H9 (cell line): ENCODE results near the gene IRX2. TPM values are rescaled to one million over a fixed set of nuclear protein-coding genes. Genes with fewer than 3 reads are reported as not detected.

ENCODE experiments used
- DNase-seq: peaks from one replicate; pipeline ENCODE4 v3.0.0-alpha.2; 2017
- H2AFZ ChIP-seq: one replicate; pipeline ENCODE4 v1.6.1; 2013; ENCODE audit warnings: mild to moderate bottlenecking, low read length, control low read depth, moderate library complexity
- H2AK5ac ChIP-seq: 2 replicates; pipeline ENCODE4 v1.6.1; 2013; ENCODE audit warnings: low read length, control low read depth, mixed read lengths; ENCODE audit not compliant: insufficient read length
- H2BK120ac ChIP-seq: one replicate; pipeline ENCODE4 v1.6.1; 2013; ENCODE audit warnings: low read depth, mild to moderate bottlenecking, low read length, control low read depth, inconsistent platforms; ENCODE audit not compliant: poor library complexity, severe bottlenecking
- H2BK12ac ChIP-seq: 2 replicates; pipeline ENCODE4 v1.6.1; 2013; ENCODE audit warnings: low read length, control low read depth, mixed read lengths, low read depth; ENCODE audit not compliant: insufficient read length
- H2BK15ac ChIP-seq: 2 replicates; pipeline ENCODE4 v1.6.1; 2013; ENCODE audit warnings: low read depth, low read length, control low read depth
- H2BK20ac ChIP-seq: one replicate; pipeline ENCODE4 v1.6.1; 2013; ENCODE audit warnings: low read depth, mild to moderate bottlenecking, low read length, control low read depth, inconsistent platforms; ENCODE audit not compliant: poor library complexity, severe bottlenecking
- H2BK5ac ChIP-seq: 2 replicates; pipeline ENCODE4 v1.6.1; 2013; ENCODE audit warnings: low read length, control low read depth, mixed read lengths; ENCODE audit not compliant: insufficient read length
- H3K14ac ChIP-seq: 2 replicates; pipeline ENCODE4 v1.6.1; 2013; ENCODE audit warnings: low read length, control low read depth; ENCODE audit not compliant: insufficient read depth
- H3K18ac ChIP-seq: 2 replicates; pipeline ENCODE4 v1.6.1; 2013; ENCODE audit warnings: low read depth, mild to moderate bottlenecking, mixed read lengths, low read length, control low read depth; ENCODE audit not compliant: insufficient read length
- H3K23ac ChIP-seq: 2 replicates; pipeline ENCODE4 v1.6.1; 2013; ENCODE audit warnings: low read length, control low read depth, mixed read lengths, low read depth; ENCODE audit not compliant: insufficient read length
- H3K23me2 ChIP-seq: 2 replicates; pipeline ENCODE4 v1.6.1; 2013; ENCODE audit warnings: low read depth, mild to moderate bottlenecking, mixed read lengths, low read length, control low read depth; ENCODE audit not compliant: insufficient read length, poor library complexity, severe bottlenecking
- H3K27ac ChIP-seq: 2 replicates; pipeline ENCODE4 v1.5.1; 2013; ENCODE audit warnings: low read length, control low read depth, mixed read lengths, low read depth; ENCODE audit not compliant: insufficient read length
- H3K27me3 ChIP-seq: 2 replicates; pipeline ENCODE4 v1.6.1; 2013; ENCODE audit warnings: low read length, control low read depth, inconsistent platforms; ENCODE audit not compliant: insufficient read depth
- H3K4ac ChIP-seq: 2 replicates; pipeline ENCODE4 v1.6.1; 2013; ENCODE audit warnings: low read depth, mild to moderate bottlenecking, control low read depth, inconsistent platforms, low read length, moderate library complexity
- H3K4me1 ChIP-seq: 2 replicates; pipeline ENCODE4 v1.6.1; 2013; ENCODE audit warnings: low read length, control low read depth, inconsistent platforms; ENCODE audit not compliant: insufficient read depth
- H3K4me2 ChIP-seq: 2 replicates; pipeline ENCODE4 v1.6.1; 2013; ENCODE audit warnings: low read length, control low read depth, mixed read lengths; ENCODE audit not compliant: insufficient read length, insufficient read depth
- H3K56ac ChIP-seq: 2 replicates; pipeline ENCODE4 v1.6.1; 2013; ENCODE audit warnings: low read depth, mild to moderate bottlenecking, mixed read lengths, low read length, control low read depth; ENCODE audit not compliant: insufficient read length
- H3K79me1 ChIP-seq: 2 replicates; pipeline ENCODE4 v1.6.1; 2013; ENCODE audit warnings: low read depth, mild to moderate bottlenecking, moderate library complexity, low read length, control low read depth, inconsistent platforms; ENCODE audit not compliant: insufficient read depth, poor library complexity, severe bottlenecking
- H3K79me2 ChIP-seq: 2 replicates; pipeline ENCODE4 v1.6.1; 2013; ENCODE audit warnings: low read length, control low read depth, inconsistent platforms; ENCODE audit not compliant: insufficient read depth
- H3K9ac ChIP-seq: 2 replicates; pipeline ENCODE4 v1.6.1; 2013; ENCODE audit warnings: low read length, control low read depth, mixed read lengths; ENCODE audit not compliant: insufficient read length; ENCODE audit errors: extremely low read depth
- H3K9me3 ChIP-seq: one replicate; pipeline ENCODE4 v1.6.1; 2013; ENCODE audit warnings: low read depth, low read length, inconsistent platforms; ENCODE audit not compliant: control insufficient read depth
- H3T11ph ChIP-seq: one replicate; pipeline ENCODE4 v1.6.1; 2013; ENCODE audit warnings: mild to moderate bottlenecking, low read length, control low read depth, inconsistent platforms
- H4K20me1 ChIP-seq: one replicate; pipeline ENCODE4 v1.6.1; 2013; ENCODE audit not compliant: control insufficient read depth, insufficient read length, insufficient read depth
- H4K5ac ChIP-seq: 2 replicates; pipeline ENCODE4 v1.6.1; 2013; ENCODE audit warnings: low read depth, mild to moderate bottlenecking, mixed read lengths, low read length, control low read depth; ENCODE audit not compliant: insufficient read length
- H4K8ac ChIP-seq: replicated peaks from 2 replicates; pipeline ENCODE4 v1.6.1; 2013; ENCODE audit warnings: low read length, control low read depth, mixed read lengths, low read depth; ENCODE audit not compliant: insufficient read length
- H4K91ac ChIP-seq: 2 replicates; pipeline ENCODE4 v1.6.1; 2013; ENCODE audit warnings: low read depth, mild to moderate bottlenecking, moderate library complexity, mixed read lengths, low read length, control low read depth; ENCODE audit not compliant: insufficient read length
- H3K27ac Mint-ChIP-seq, 3 experiments: 2 replicates in 2 of 3; 3 replicates in 1 of 3; pipeline ENCODE4 v1.8.0; 2020 to 2021; ENCODE audit warnings: mixed read lengths in 3 of 3, mild to moderate bottlenecking in 1 of 3, moderate library complexity in 1 of 3
- H3K27me3 Mint-ChIP-seq: 2 replicates; pipeline ENCODE4 v1.8.0; 2021; ENCODE audit warnings: low read depth, mild to moderate bottlenecking, moderate library complexity, mixed read lengths
- H3K36me3 Mint-ChIP-seq, 3 experiments: 2 replicates in 2 of 3; 3 replicates in 1 of 3; pipeline ENCODE4 v1.8.0; 2020 to 2021; ENCODE audit warnings: low read depth in 3 of 3, mixed read lengths in 3 of 3; ENCODE audit not compliant: insufficient read depth in 1 of 3
- H3K4me1 Mint-ChIP-seq, 2 experiments: 2 replicates each; pipeline ENCODE4 v1.8.0; 2020; ENCODE audit warnings: mixed read lengths in 2 of 2
- H3K4me3 Mint-ChIP-seq, 2 experiments: 2 replicates in 1 of 2; 3 replicates in 1 of 2; pipeline ENCODE4 v1.8.0; 2020 to 2021; ENCODE audit warnings: mild to moderate bottlenecking in 2 of 2, mixed read lengths in 2 of 2, moderate library complexity in 1 of 2
- H3K9me3 Mint-ChIP-seq, 2 experiments: 2 replicates in 1 of 2; 3 replicates in 1 of 2; pipeline ENCODE4 v1.8.0; 2020; ENCODE audit warnings: mild to moderate bottlenecking in 2 of 2, mixed read lengths in 2 of 2, moderate library complexity in 1 of 2
- CTCF ChIP-seq: fragments of 200-600 bp; sonication (generic); conservative IDR thresholded peaks from 3 replicates; pipeline ENCODE4 v1.8.0; 2021; ENCODE audit warnings: antibody characterized with exemption, mild to moderate bottlenecking
- WGBS: extraction: QIAGEN DNeasy Blood & Tissue Kit; methylation state at CpG from one replicate; pipeline ENCODE4 v1.1.7; 2013; ENCODE audit warnings: missing lambda C conversion rate, low lambda C conversion rate, mixed read lengths; ENCODE audit not compliant: insufficient read length; ENCODE audit errors: extremely low coverage; 5-methylcytosine and 5-hydroxymethylcytosine counted together
- total RNA-seq: library from RNA; stranded (reverse); gene quantifications from 2 replicates; pipeline ENCODE4 v1.2.1, GENCODE V29; 2021

IRX2 gene
- total RNA-seq, 1 experiment from 2014 or later, result 91.6 TPM

DNA sequence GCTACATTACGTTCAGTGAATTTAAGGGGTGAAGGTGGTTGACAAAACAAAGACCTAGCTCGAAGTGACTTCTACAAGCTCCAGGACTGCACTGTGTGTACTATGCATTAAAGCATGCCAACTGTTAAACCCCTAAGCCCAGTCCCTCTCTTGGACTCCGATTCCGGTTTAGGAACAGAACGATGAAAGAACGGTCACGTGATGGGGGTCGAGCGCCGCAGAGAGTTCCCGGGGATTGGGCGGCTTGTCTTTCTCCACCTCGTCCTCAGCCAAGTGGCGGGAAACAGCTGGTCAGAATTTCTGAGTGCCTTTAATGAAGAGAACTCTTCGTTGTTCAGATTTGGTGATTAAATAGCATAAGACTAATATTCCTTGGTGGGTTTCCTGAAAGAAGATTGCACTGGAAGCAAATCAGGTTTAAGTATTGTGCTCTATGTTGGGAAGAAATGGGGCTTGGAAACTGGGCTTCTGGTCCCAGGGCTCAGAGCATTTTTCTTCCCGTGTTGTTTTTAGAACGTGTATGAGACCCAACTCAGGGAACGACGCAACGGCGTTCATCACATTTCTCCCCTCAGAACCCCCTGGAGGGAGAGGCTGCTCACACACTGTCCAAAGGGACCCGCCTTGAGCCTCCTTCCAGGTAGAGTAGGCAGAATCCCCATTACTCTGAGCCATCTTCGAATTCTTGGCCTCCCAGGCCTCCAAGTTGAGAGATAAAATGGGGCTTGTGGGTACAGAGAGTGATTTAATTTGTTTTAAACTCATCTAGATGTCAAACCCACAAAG lies 25.3 kb downstream of the IRX2 start:
- H2BK12ac ChIP-seq, result no peak overlapping the region
- H3K23ac ChIP-seq, result no peak overlapping the region
- no peak overlapping the region for H3K9ac ChIP-seq
- no peak overlapping the region for H2AK5ac ChIP-seq
- H3K36me3 Mint-ChIP-seq, result no peaks in the 10 kb centered on the region; a peak in 1 of 7 replicates
- H3K27me3 ChIP-seq, result no peaks in the 10 kb centered on the region
- no peaks in the 10 kb centered on the region for H4K20me1 ChIP-seq
- peaks cover 0 to 4% of the 10 kb centered on the region in 2 experiments; a peak in 1 of 4 replicates for H3K4me1 Mint-ChIP-seq
- no peak overlapping the region for H3K27ac Mint-ChIP-seq
- H4K8ac ChIP-seq, result no peak overlapping the region
- WGBS, result no CpG with 5 or more reads among the region's 23 CpGs
- no peak overlapping the region for H2AFZ ChIP-seq
- no peaks in the 10 kb centered on the region for H3K79me1 ChIP-seq
- no peak overlapping the region for H3K4ac ChIP-seq
- no peak for TF ChIP-seq CTCF
- no peak overlapping the region for H2BK15ac ChIP-seq
- no peak overlapping the region for H2BK5ac ChIP-seq
- no peak overlapping the region for H4K5ac ChIP-seq
- no peak overlapping the region for H4K91ac ChIP-seq
- H3K14ac ChIP-seq, result no peak overlapping the region
- H3K23me2 ChIP-seq, result no peaks in the 10 kb centered on the region
- H3K9me3 ChIP-seq, result no peaks in the 10 kb centered on the region
- H3K79me2 ChIP-seq, result no peaks in the 10 kb centered on the region
- no peak overlapping the region for H3T11ph ChIP-seq
- peak; percentile 8 for DNase-seq
- H3K4me2 ChIP-seq, result no peak overlapping the region
- no peak overlapping the region for H3K18ac ChIP-seq
- no peak overlapping the region for H3K27ac ChIP-seq
- no peak overlapping the region for H3K4me3 Mint-ChIP-seq
- H3K9me3 Mint-ChIP-seq, result no peaks in the 10 kb centered on the region
- peaks cover 40% of the 10 kb centered on the region for H3K27me3 Mint-ChIP-seq
- no peaks in the 10 kb centered on the region for H3K4me1 ChIP-seq
- no peak overlapping the region for H3K56ac ChIP-seq
- H2BK120ac ChIP-seq, result no peak overlapping the region
- H2BK20ac ChIP-seq, result no peak overlapping the region
